GM19193 (cell line): ENCODE measurements around the gene WNT3A.

ENCODE experiments used
- POLR2A ChIP-seq: IDR thresholded peaks from 4 replicates; pipeline ENCODE4 v1.6.1; 2011; ENCODE audit not compliant: insufficient read depth, insufficient read length; ENCODE audit errors: extremely low read depth

WNT3A gene

DNA sequence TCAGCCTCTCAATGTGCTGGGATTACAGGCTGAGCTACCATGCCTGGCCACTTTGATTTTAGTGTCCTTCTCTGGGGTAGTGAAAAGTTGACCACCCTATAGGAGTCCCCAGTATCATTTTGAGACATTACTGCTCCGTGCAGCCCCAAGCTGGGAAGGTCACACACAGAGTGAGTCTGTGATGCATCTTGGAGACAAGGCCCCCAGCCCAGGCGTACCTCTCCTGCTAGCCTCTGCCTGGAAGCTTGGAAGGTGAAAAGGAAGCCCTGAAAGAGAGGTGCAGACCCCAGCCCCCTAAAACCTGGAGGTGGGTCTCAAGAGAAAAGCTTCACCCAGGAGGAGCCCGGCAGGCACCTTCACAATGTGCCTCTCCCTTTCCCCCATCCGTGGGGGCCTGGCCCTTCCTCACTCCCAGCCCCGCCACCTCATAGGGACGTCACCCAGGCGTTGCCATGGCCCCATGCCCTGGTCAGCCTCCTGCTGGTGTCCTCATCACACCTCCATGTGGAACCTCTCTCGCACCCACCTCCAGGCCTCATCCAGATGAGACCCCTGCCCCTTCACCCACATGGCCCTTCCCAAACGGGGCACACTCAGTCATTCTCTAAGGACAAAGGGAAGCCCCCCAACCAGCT, 70.1 kb downstream of the WNT3A start:
- TF ChIP-seq POLR2A, result no peak

- no peak for TF ChIP-seq POLR2A
These were observed 71.0 kb downstream of the WNT3A start for GRCh38 chr1:228077565-228078330.

DNA sequence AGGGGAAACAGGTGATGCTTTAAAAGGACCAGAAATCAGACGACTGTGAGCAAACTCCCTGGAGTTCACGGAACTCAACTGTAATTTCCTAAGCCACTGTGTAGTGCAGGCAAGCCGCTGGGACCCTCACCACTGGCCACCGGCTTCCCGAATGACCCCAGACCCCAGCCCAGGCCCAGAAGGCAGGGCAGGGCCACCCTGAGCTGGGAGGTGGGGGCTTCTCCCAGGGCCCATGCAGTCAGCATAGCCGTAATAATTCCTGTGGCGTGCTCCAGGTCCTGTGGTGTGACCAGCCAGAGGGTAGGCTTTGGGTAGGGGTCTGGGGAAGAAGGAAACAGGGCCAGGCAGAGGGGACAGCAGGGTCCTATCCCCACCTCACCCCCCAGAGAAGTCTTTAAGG, 72.2 kb downstream of the WNT3A start:
- no peak for TF ChIP-seq POLR2A

- no peak for TF ChIP-seq POLR2A
These were observed 72.9 kb downstream of the WNT3A start for GRCh38 chr1:228079601-228080263.

DNA sequence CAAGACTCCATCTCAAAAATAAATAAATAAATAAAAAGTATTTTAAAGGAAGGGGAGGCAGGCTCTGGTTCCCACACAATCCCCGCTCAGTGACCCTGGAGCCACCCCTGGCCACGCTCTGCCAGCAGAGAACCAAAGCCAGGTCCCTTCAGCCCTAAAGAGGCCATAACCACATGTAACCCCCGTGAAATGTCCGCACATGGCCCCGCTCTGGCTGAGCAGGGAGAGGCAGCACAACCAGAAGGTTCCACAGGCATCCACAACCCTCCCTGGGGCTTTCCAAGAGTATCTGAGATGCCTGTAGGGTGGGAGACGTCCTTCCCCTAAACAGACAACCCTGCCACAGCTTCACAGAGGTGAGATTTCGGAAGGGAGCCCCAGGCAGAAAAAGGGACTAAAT, 74.3 kb downstream of the WNT3A start:
- no peak for TF ChIP-seq POLR2A

- no peak for TF ChIP-seq POLR2A
These were observed 74.9 kb downstream of the WNT3A start for GRCh38 chr1:228081578-228082213.

GRCh38 chr1:228082214-228082917, 75.6 kb downstream of the WNT3A start, which contains the start of gene ARF1:
ARF1 (plus strand) TSS chr1:228082708; CDS start chr1:228097115, 14,407 bp downstream.
- TF ChIP-seq POLR2A, result peak; percentile 95

GRCh38 chr1:228082918-228083870, 76.4 kb downstream of the WNT3A start:
- TF ChIP-seq POLR2A, result no peak

GRCh38 chr1:228083871-228084278, 77.1 kb downstream of the WNT3A start:
- no peak for TF ChIP-seq POLR2A

DNA sequence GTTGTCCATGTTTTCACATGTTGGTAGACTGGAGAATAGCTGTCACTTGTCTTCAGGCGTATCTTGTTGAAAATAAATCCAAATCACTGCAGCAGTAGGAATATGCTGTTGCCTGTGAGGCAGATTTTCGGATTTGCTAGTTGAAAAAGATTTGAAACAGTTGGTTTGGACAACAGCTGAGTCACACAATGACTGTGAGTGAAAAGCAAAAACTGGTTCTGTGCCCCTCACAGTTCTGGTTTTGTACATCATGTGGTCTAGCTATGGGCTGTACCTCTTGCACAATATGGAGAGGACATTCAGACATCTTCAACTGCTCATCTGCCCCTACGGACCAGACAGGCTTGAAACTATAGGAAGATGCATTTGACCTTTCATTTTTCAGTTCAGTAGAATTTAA, 77.5 kb downstream of the WNT3A start:
- no peak for TF ChIP-seq POLR2A

DNA sequence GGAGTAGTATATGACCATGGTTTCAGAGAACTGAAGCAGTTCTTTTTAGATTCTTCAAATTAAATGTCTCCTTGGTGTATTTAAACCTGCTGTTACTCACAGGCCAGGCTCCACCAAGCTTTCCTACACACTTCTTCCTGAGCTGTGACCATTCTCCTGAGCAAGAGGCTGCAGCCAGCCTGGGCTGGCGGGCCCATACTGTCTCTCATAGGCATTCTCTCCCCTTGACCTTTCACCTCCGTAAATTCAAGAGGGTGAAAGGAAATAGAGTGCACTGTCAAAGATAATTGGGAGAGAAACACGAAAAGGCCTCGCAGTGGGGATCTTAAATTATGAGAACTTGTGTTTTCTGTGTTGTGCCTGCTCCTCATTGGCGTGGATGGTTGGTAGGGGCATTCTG, 78.0 kb downstream of the WNT3A start:
- TF ChIP-seq POLR2A, result no peak

DNA sequence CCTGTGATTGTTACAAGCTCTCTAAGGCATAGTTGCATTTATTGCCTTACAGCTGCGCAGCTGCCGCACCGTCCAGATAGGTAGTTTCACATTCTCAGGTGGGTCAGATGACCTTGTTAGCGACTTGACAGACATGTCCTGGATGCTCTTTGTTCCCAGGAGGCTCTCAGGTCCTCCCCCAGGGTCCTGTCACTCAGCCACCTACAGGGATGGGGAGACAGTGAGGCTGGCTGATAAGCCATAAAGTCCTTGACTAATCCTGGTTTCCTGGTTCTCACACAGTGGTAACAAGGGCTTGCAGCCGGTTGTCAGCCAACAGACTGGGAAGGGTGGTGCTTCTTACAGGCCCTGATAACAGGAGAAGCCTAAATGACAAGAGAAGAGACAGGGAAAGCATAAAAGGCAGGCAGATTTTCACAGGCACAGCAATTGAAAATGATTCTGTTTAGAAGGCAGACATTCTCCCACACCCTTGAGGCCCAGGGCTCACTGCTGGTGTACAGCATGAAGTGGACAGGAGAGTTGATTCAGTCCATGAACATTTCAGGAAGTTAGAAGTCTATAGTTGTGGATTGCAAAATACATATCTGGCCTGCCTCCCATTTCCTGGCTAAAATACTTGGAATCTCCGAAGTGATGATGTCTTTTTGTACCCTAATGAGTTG, 78.6 kb downstream of the WNT3A start:
- no peak for TF ChIP-seq POLR2A

GRCh38 chr1:228087771-228088251, 81.0 kb downstream of the WNT3A start:
- no peak for TF ChIP-seq POLR2A
